ENCODE measurements around the gene PDXK.

Gene PDXK

GRCh38 chr21:43801006-43801783 lies 82.3 kb downstream of the PDXK start:
- TF ChIP-seq TCF4 (CRISPR knock-in tag; IDR thresholded peaks at IDR 0.05; ENCODE audit: borderline replicate concordance) (no peak), ESRRG (CRISPR knock-in tag; IDR thresholded peaks at IDR 0.05) (no peak), ZFP30 (CRISPR knock-in tag; IDR thresholded peaks at IDR 0.05) (no peak)
- no peak for ATAC-seq

GRCh38 chr21:43802713-43803313 lies 83.9 kb downstream of the PDXK start:
- no peak for TF ChIP-seq ISL1 (CRISPR knock-in tag; IDR thresholded peaks at IDR 0.05)
- no peak for TF ChIP-seq CSRNP3 (CRISPR knock-in tag; IDR thresholded peaks at IDR 0.05)
- no peak for TF ChIP-seq TOX (CRISPR knock-in tag; IDR thresholded peaks at IDR 0.05; ENCODE audit: borderline replicate concordance)
- no peak for TF ChIP-seq PATZ1 (CRISPR knock-in tag; IDR thresholded peaks at IDR 0.05; ENCODE audit: borderline replicate concordance)
- TF ChIP-seq ZNF70 (CRISPR knock-in tag; IDR thresholded peaks at IDR 0.05) = no peak
- no peak for TF ChIP-seq CSDC2 (CRISPR knock-in tag; IDR thresholded peaks at IDR 0.05)
- no peak for TF ChIP-seq BACH2 (CRISPR knock-in tag; IDR thresholded peaks at IDR 0.05; ENCODE audit: borderline replicate concordance)
- no peak for TF ChIP-seq TCF4 (CRISPR knock-in tag; IDR thresholded peaks at IDR 0.05; ENCODE audit: borderline replicate concordance)
- TF ChIP-seq OSR1 (CRISPR knock-in tag; IDR thresholded peaks at IDR 0.05) = no peak
- no peak for TF ChIP-seq ARNTL (CRISPR knock-in tag; IDR thresholded peaks at IDR 0.05; ENCODE audit: borderline replicate concordance, low read depth)
- TF ChIP-seq SNAI2 (CRISPR knock-in tag; IDR thresholded peaks at IDR 0.05) = no peak
- TF ChIP-seq ZFP3 (CRISPR knock-in tag; IDR thresholded peaks at IDR 0.05) = no peak
- TF ChIP-seq PPARA (CRISPR knock-in tag; IDR thresholded peaks at IDR 0.05; ENCODE audit: borderline replicate concordance) = no peak
- no peak for TF ChIP-seq POU6F1 (CRISPR knock-in tag; IDR thresholded peaks at IDR 0.05; ENCODE audit: borderline replicate concordance, low read depth)

GRCh38 chr21:43803558-43804300 lies 84.8 kb downstream of the PDXK start:
- no peak for ATAC-seq
- TF ChIP-seq ISL1 (CRISPR knock-in tag; IDR thresholded peaks at IDR 0.05) = no peak
- no peak for TF ChIP-seq ZFP30 (CRISPR knock-in tag; IDR thresholded peaks at IDR 0.05)
- no peak for TF ChIP-seq PATZ1 (CRISPR knock-in tag; IDR thresholded peaks at IDR 0.05; ENCODE audit: borderline replicate concordance)
- no peak for TF ChIP-seq RARB (CRISPR knock-in tag; IDR thresholded peaks at IDR 0.05)
- no peak for TF ChIP-seq CSRNP3 (CRISPR knock-in tag; IDR thresholded peaks at IDR 0.05)
- no peak for TF ChIP-seq SNAI2 (CRISPR knock-in tag; IDR thresholded peaks at IDR 0.05)

More at GRCh38 chr21:43802713-43803313, 83.9 kb downstream of the PDXK start:
- ATAC-seq = no peak

All from SK-N-SH treated with all-trans-retinoic acid at 6 μM for 48 hours (cell line).